Left hindlimb (tissue), 1 donor: Measurements from ENCODE around the gene EXOC8.
"Not testable (repeated sequence)": the region's sequence is repeated elsewhere in the genome, so short reads cannot be mapped to it uniquely, and the experiment has no call there.

ENCODE experiments used
- DNase-seq: peaks from one replicate; pipeline ENCODE4 v3.0.0-alpha.2; 2018

The EXOC8 gene

DNA sequence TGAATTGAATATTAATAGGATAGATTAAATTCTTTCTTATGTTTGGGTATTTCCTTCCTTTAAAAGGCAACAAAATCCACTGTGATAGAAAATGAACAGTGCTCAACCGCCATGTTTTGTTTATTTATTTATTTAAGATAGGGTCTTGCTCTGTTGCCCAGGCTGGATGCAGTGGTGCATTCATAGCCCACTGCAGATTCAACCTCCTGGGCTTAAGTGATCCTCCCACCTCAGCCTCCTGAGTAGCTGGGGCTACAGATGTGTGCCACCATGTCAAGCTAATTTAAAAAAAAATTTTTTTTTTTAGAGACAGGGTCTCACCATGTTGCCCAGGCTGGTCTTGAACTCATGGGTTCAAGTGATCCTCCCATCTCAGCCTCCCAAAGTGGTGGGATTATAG, 11.2 kb upstream of the EXOC8 start:
- DNase-seq: not testable (repeated sequence)

DNA sequence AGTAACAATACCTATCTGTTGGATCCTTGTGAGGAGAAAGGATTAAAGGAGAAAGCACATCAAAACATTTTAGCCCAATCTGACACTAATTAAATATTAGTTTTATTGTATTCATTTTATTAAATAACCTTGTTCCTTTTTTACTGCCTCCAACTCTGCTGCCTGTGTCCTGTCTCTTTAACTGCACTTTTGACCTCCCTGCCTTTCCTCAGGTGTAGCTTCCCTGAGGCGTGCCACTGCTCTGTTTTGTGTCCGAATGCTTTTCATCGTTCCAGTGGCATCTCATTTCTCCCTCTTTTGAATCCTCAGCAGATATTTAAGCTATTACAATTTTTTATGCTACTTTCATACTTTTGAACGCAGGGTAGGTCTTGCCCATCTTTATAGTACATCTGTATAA, 10.8 kb upstream of the EXOC8 start:
- no peak for DNase-seq

DNA sequence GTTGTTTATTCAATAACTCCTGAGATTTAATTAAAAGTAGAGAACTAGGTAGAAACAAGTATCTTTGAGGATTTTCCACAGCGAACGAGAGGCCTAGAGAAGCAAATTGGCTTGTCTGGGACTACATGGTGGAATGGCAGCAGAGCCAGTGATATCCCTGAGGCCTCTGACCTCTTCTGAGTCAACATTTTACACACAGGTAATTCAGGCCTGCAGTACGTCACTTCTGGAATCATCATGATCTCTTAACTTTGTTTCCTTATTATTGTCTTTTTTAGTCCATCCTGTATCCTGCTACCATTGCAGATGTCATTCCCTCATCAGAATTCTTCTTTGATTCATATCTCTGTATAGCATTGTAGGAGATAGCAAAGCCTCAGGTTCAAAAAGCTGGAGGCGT, 10.3 kb upstream of the EXOC8 start:
- no peak for DNase-seq

DNA sequence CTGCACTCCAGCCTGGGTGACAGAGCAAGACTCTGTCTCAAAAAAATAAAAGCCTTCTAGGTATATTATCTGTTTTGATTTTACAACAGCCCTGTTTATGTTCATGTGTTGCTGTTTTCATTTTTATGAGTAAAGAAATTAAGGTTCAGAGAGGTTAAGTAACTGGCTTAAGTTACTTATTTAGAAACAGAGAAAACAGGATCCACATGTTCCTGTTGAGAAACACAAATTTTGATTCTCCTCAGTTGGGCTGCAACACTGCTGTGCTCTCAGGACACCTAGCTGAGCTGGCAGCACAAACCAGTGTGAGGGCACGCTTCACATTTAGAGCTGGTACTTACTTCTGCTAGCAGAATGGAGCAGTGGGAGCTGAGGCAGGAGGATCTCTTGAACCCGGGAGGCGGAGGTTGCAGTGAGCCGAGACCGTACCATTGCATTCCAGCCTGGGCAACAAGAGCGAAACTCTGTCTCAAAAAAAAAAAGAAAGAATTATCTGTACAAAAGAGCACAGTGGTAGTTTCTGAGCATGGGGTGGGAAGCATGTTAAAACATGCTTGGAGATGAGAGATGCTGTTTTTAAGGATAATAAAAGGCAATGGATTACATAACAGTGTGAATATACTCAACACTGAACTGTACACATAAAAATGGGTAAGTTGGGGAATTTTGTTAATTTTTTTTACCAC, 2.8 kb upstream of the EXOC8 start:
- DNase-seq: no peak

DNA sequence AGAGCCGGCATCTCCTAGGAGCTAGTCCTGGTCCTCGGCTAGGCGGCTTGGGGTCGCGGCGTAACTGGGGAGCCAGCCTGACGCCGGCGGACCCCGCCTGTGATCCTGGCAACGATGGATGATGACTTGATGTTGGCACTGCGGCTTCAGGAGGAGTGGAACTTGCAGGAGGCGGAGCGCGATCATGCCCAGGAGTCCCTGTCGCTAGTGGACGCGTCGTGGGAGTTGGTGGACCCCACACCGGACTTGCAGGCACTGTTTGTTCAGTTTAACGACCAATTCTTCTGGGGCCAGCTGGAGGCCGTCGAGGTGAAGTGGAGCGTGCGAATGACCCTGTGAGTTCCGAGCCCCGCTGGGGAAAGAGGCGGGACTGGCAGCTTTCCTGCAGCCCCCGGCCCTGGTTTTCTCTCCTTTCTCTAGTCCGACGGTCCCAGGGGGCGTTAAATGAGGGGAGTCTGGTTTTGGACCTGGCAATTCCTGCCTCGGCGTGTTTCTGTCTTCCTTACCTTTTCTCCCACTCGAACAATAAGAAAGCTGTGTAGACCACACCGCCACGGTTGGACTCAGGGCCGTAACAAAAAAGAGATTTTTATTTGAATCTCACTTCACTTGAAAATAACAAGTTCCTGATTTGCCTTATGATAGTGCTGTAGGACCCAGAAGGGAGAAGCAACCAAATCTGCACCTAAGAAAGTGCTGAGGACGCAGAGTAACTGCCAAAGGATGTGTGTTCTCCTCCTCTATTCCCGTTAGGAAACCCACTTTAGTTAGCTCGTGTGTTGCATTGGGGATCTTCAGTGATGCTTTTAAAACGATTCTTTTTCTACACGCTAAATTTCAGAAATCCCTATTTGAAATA, 847 bp upstream of the EXOC8 start, which contains the start of gene SPRTN:
SPRTN (plus strand) TSS at position 24 of the 859 bp plus-strand sequence; CDS start at position 115, 91 bp downstream.
- DNase-seq: no peak

DNA sequence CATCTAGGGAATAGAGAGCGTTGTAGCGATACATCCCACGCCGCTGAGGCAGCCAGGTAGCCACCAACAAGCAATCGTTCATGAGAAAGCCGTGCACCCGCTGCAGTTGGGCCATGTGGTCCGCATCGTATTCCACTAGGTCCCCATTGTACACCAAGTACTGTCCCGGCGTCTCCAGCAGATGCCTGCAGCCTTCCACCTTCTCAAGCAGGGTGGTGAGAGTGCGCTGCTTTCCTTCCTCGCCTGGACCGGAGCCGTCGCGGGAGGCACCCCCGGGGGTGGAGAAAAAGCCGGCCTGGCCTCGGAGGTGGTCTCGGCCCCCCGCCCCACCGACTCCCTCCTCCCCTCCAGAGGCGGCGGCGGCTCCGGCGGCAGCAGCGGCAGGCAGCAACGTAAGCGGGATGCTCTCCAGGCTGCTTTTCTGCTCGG, 595 bp downstream of the EXOC8 start:
- DNase-seq: no peak

DNA sequence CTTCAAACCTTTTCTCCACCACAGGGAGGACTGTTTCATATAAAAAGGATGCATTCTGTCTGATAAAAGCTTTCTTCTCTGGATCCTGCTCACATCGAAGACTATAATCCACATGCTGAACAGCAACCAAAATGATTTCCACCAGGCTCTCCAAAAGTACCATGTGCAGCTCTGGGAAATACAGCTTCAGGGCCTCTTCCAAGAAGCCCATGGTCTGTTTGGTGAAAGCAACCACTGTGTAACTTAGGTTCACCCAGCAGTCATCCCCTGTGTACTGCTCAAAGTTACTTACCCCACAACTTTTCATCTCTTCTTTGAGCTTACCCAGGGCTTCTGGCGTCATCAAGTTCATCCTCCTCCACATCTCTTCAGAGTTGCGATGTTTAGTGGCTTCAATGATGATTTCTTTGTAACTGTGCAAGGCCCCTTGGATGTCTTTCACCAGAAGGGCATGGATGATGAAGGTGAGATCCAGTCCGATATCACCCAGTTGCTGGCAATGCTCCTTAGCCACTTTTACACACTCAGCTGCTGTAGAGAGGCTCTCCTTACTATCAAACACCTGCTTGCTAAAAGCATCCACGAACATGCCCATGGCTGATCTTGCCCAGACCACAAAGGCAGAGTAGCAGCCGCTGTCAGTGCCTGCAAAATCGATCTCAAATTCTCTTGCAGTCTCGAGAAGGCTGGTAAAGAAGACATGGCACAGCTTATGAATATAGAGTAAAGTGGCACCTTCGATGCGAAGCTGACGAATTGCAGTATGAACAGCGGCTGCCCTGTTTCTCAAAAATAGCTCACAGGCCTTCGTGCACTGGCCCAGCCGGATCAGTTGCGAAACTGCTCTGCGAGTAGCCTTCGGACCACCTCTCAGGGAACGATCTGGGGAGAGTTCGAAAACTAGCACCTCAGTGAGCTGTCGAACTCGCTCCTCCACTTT, 1.7 kb downstream of the EXOC8 start:
- no peak for DNase-seq

DNA sequence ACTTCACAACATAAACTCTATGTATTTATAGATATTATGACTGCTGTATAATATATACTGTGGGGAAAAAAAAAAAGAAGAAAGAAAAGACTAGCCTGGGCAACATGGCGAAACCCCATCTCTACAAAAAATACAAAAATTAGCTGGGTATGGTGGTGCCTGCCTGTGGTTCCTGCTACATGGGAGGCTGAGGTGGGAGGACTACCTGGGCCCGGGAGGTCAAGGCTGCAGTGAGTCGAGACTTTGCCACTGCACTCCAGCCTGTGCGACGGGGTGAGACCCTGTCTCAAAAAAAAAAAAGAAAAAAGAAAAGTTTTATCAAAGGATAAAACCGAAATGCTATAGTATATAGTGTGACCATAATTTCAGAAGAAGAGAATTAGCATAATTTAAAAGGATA, 2.7 kb downstream of the EXOC8 start:
- no peak for DNase-seq

DNA sequence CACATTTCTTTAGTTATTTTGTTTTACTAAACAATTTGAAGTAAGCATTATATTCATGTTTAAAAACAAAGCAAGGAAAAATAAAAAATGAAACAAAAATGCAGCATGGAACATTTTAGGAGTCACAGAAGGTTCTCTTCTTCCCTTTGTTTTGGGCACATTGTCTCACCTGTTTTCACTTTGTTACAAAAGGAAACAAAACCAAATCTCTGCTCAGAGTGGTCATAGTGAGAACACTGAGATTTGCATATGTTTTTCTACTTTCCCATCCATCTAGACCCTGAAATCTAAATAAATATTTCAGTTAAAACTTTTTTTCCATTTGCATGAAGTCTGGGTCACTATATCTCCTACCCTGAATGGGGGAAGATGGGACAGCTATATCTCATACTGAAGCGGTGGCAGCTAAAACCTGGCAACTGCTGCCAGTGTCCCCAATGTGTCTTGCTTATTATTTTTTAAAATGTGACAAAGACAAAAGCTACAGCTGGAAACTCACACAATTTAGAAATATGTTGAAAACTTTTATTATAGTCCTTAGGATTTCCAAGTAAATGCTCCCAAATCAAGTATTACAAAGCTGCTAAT, 3.5 kb downstream of the EXOC8 start:
- no peak for DNase-seq

DNA sequence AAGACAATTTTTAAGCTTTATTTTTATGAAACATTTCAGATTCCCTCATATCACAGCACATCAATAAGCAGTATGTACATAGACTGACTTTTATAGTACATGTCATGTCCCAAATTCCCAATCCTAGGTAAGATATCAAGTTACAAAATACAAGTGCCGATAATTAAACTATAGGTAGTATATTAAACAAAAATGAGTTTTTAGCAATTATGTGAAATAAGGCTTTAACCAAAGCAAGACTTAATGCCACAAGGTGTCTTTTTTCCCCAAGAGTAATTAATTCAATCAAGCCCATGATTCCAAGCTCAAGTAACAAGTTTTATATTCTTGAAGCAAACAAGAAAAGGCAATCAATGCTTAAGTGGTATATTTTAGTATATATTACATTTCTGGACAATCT, 4.9 kb downstream of the EXOC8 start:
- no peak for DNase-seq

DNA sequence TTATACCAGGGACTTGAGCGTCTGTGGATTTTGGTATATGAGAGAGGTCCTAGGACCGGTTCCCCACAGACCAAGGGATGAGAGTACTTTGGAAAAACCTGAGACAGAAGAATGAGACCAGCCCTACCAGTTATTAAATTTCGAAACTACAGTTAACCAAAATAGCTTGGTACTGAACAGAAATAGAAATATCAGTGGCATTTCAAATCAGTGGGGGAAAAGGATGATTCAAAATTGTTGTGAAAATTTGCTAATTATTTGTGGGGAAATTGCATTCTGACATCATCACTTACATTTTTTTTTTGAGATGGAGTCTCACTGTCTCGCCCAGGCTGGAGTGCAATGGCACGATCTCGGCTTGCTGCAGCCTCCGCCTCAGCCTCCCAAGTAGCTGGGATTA, 8.2 kb downstream of the EXOC8 start:
- DNase-seq: no peak

DNA sequence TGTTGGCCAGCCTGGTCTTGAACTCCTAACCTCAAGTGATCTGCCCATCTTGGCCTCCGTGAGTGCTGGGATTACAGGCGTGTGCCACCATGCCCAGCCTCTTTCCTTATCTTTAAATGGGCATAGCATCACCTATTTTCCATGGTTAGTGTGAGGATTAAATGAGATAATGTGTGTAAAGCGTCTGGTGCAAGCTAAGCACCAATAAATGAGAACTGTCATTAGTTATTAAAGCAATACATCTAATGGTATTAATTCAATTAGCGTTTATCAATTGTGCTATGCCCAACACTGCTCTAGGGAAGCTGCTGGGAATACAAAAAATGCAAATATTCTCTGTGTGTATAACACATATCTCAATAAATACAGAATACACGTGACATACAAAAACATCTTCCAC, 10.0 kb downstream of the EXOC8 start:
- DNase-seq: no peak

DNA sequence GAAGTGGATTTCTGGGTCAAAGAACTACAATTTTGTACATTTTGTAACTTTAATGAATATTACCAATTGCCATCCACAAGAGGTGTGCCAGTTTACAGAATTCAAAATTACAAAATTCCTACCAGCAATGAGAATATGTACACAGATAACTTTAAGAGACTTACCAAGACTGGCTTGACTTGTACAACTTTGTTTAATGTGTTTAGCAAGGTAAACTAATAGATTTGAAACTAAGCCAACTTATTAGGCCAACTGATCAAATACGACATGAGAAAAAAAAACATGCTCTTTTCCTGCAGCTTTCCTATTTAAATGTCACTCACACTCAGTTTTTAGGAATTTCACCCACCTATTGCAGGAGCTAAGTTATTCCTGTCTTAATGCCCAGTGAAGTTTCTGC, 11.4 kb downstream of the EXOC8 start:
- DNase-seq: no peak

DNA sequence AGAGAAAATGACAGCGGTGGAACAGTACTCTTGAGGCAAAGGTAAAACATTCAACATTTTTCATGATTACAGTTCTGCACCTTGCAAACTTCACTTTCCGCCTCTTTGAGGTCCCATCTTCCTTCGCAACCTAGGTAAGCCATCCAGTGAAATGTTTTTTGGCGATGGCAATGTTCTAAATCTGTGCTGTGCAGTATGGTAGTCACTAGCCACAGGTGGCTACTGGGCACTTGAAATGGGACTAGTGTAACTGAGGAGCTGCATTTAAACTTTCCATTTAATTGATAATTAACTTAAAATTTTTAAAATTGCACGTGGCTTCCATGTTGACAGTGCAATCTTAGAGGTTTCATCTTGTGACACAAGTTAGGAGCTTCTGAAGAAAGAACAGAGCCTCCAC, 13.0 kb downstream of the EXOC8 start:
- no peak for DNase-seq

DNA sequence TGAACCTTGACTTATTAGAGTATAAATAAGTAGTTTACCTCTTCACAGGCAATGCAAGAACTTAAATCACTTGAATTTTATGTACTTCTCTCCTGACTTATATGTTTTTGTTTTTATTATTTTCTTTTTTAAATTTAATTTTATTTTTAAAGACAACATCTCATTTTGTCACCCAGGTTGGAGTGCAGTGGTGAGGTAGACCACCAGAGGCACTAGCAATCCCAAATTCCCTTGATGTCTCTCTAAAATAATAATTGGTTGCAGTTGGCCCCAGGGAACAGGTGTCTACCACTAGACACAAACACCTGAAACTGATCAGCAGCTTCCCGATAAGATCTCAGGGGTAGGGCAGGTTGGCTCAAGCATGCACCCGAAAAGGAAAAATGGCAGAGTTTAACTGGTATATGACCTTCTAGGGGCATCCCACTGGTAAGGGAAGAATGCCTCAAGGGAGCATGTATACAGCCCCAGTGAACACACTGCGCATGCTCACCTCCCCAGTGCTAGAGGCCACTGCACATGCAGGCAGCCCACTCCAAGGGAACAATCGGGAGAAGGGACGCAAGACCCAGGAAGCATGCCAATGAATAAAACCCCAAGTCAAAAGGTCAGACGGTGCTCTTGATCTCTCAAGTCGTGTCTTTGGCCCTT, 14.6 kb downstream of the EXOC8 start:
- DNase-seq: no peak

DNA sequence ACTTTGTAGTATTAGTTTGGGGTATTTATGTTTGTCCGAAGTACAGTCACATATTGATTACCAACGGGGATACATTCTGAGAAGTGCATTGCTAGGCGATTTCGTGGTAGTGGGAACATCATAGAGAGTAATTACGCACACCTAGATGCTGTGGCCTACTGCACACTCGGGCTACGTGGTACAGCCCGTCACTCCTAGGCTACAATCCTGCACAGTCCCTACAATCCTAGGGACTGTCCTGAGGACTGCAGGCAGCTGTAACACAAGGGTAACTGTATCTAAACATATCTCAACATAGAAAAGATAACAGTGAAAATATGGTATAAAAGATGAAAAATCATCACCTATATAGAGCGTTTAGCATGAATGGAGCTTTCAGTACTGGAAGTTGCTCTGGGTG, 18.6 kb downstream of the EXOC8 start:
- DNase-seq: no peak

DNA sequence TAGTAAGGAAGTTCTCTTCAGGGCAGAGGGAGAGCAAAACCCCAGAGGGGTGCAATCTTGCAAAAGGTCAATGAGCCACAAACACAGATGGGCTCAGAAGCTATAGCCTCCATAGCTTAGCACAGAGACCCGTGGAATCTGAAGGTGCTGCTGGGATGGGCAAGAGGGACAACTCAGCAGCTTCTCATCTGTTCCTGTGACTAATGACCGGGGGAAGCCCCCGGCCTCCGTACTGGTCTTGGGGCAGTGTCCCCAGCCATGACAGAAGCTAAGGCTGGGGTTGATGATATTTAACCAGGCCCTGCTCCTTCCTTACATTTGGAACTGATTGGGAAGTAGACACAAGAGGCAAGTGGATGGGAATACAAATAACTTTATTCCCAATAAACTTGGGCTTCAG, 19.1 kb downstream of the EXOC8 start:
- no peak for DNase-seq

DNA sequence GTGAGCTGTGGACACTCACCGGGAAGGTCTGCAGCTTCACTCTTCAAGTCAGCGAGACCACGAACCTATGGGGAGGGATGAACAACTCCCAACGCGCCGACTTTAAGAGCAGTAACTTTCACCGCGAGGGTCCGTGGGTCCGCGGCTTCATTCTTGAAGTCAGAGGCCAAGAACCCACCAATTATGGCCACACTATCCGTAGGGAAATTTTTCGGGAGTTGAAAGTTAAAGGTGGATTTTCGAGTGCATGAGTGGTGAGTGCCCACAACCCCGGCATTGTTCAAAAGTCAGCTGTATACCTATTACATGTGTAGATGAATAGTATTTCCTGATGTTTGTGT, 19.7 kb downstream of the EXOC8 start:
- DNase-seq: no peak

DNA sequence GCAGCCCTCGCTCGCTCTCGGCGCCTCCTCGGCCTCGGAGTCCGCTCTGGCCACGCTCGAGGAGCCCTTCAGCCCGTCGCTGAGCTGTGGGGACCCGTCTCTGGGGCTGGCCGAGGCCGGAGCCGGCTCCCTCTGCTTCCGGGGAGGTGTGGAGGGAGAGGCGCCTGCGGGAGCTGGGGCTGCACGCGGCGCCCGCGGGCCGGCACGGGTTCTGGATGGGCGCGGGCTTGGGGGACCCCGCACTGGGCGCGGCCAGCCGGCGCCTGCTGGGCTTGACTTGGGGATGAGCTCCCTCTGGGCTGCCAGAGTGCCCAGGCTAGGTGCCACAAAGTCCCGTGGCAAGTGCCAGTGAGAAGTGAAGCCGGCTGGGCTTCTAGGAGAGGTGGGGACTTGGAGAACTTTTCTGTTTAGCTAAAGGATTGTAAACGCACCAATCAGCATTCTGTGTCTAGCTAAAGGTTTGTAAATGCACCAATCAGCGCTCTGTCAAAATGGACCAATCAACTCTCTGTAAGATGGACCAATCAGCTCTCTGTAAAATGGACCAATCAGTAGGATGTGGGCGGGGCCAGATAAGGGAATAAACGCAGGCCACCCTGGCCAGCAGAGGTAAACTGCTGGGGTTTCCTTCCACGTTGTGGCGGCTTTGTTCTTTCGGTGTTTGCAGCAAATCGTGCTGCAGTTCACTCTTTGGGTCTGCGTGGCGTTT, 20.2 kb downstream of the EXOC8 start:
- DNase-seq: no peak

DNA sequence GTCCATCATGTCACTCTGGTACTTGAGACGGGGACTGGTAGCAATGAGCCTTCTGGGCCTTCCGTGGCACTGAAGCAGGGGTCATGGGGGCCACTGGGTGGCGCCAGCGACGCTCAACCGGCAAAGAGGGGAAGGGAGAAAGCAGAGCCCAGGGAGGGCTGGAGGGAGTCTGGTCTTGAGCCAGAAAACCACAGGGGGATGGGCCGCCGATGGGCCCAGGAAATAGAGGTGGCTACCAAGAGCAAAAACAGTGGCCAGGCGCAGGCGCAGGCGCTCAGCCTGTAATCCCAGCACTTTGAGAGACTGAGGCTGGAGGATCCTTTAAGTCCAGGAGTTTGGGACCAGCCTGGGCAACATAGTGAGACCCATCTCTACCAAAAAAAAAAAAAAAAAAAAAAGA, 21.8 kb downstream of the EXOC8 start:
- DNase-seq: no peak

DNA sequence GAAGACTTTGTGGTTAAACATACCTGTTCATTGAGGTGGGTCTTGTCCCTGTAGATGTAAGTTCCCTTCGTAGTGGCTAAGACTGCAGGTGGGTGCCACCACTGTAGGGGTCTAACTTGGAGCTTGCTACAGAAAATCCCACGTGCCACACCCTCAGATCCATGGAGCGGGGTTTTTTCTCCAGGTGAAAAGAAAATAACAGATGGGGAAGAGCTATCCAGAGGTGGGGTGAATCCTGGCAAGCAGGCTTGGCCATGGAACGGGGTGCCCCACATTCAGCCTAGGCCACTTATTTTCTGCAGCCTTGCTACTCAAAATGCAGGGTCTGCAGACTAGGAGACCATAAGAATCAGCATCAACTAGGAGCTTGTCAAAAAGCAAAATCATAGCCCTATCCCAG, 24.0 kb downstream of the EXOC8 start:
- DNase-seq: no peak

DNA sequence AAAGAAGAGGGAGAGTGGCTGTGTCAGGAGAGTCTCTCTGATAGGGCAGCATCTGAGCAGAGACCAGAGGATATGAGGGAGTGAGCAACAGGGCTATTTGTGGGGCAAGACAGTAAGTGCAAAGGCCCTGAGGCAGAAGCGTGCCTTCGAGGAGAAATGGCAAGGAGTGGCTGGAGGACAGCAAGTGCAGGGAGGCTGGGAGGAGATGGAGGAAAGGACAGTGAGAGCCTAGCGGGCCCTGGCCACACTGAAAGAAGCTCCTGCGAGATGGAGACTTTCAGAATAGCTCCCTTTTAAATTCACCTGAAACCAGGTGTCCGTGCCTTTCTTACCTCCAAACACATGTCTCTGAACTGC, 25.2 kb downstream of the EXOC8 start:
- no peak for DNase-seq
